Prostate gland (tissue), 2 donors: ENCODE results near the gene TMEM81.

Source experiments
- POLR2A ChIP-seq: fragments of 450-650 bp; IDR thresholded peaks from one replicate; pipeline ENCODE4 v1.6.1; 2016; ENCODE audit warnings: antibody characterized with exemption, mild to moderate bottlenecking
- TF ChIP-seq, protein P1 (sequence below), 4 experiments: fragments of 200-600 bp in 2 of 4; fragments of 450-650 bp in 2 of 4; sonication (generic) in 2 of 4; IDR thresholded peaks; 1 replicate in 3 of 4; 2 replicates in 1 of 4; pipeline ENCODE4 v1.5.1; 2016 to 2019; ENCODE audit warnings: antibody characterized with exemption in 4 of 4, mild to moderate bottlenecking in 2 of 4, moderate library complexity in 2 of 4

DNA sequence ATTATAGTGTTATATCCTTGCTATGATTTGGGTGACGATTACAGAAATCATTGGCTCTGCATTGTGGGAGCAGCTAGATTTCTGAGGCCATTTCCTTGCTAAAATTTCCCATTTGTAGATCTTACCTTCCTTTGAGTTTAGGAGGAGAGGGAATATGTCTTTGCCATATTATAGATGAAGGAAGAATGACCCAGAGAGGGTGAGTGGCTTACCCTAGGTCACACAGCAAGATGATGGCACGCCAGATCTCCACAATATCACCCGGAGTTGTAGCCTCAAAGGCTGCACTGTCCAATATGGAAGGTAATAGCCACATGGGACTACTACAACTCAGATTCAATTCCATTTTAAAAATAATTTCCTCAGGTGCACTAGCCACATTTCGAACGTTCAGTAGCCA lies 31.0 kb downstream of the TMEM81 start:
- TF ChIP-seq POLR2A: no peak
- TF ChIP-seq, protein P1, sequence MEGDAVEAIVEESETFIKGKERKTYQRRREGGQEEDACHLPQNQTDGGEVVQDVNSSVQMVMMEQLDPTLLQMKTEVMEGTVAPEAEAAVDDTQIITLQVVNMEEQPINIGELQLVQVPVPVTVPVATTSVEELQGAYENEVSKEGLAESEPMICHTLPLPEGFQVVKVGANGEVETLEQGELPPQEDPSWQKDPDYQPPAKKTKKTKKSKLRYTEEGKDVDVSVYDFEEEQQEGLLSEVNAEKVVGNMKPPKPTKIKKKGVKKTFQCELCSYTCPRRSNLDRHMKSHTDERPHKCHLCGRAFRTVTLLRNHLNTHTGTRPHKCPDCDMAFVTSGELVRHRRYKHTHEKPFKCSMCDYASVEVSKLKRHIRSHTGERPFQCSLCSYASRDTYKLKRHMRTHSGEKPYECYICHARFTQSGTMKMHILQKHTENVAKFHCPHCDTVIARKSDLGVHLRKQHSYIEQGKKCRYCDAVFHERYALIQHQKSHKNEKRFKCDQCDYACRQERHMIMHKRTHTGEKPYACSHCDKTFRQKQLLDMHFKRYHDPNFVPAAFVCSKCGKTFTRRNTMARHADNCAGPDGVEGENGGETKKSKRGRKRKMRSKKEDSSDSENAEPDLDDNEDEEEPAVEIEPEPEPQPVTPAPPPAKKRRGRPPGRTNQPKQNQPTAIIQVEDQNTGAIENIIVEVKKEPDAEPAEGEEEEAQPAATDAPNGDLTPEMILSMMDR (IDR thresholded peaks at IDR 0.05): no peak
